BE2C (cell line): Measurements from ENCODE around the gene TRANK1.

Source experiments
- DNase-seq: peaks from one replicate; pipeline ENCODE4 v3.0.0-alpha.2; 2020
- H3K27me3 ChIP-seq: fragments of 250-450 bp; sonication (Bioruptor Pico); 2 replicates; pipeline ENCODE4 v1.5.1; 2020; ENCODE audit warnings: mild to moderate bottlenecking
- H3K36me3 ChIP-seq: fragments of 250-450 bp; sonication (Bioruptor Pico); 2 replicates; pipeline ENCODE4 v1.5.1; 2020; ENCODE audit warnings: mild to moderate bottlenecking
- H3K4me1 ChIP-seq: fragments of 250-450 bp; sonication (Bioruptor Pico); 2 replicates; pipeline ENCODE4 v1.5.1; 2020
- H3K4me3 ChIP-seq: 2 replicates; pipeline ENCODE4 v1.5.1; 2011; ENCODE audit warnings: low read depth, low read length
- H3K9me3 ChIP-seq: fragments of 250-450 bp; sonication (Bioruptor Pico); 2 replicates; pipeline ENCODE4 v1.5.1; 2020
- CTCF ChIP-seq: IDR thresholded peaks from 2 replicates; pipeline ENCODE4 v1.5.1; 2012; ENCODE audit warnings: mild to moderate bottlenecking, low read depth, low read length

Gene TRANK1

GRCh38 chr3:36877930-36878685, 66.7 kb downstream of the TRANK1 start:
- Histone ChIP-seq H3K4me3 (no peak overlapping the region), H3K27me3 (no peaks in the 10 kb centered on the region), H3K9me3 (no peaks in the 10 kb centered on the region), H3K36me3 (no peaks in the 10 kb centered on the region), H3K4me1 (no peaks in the 10 kb centered on the region)
- no peak for TF ChIP-seq CTCF
- no peak for DNase-seq

GRCh38 chr3:36876181-36876936, 68.5 kb downstream of the TRANK1 start:
- no peaks in the 10 kb centered on the region for H3K9me3 ChIP-seq
- no peaks in the 10 kb centered on the region for H3K4me1 ChIP-seq
- no peaks in the 10 kb centered on the region for H3K36me3 ChIP-seq
- DNase-seq: no peak
- TF ChIP-seq CTCF: no peak
- no peaks in the 10 kb centered on the region for H3K27me3 ChIP-seq
- H3K4me3 ChIP-seq: no peak overlapping the region

- no peak for DNase-seq
- Histone ChIP-seq H3K4me1 (no peaks in the 10 kb centered on the region), H3K27me3 (no peaks in the 10 kb centered on the region), H3K36me3 (no peaks in the 10 kb centered on the region), H3K4me3 (no peak overlapping the region), H3K9me3 (no peaks in the 10 kb centered on the region)
- TF ChIP-seq CTCF: no peak
These were observed 69.5 kb downstream of the TRANK1 start for GRCh38 chr3:36875397-36875796.

- Histone ChIP-seq H3K9me3 (no peaks in the 10 kb centered on the region), H3K27me3 (no peaks in the 10 kb centered on the region), H3K4me3 (no peak overlapping the region), H3K4me1 (no peaks in the 10 kb centered on the region), H3K36me3 (no peaks in the 10 kb centered on the region)
- no peak for TF ChIP-seq CTCF
- no peak for DNase-seq
These were observed 70.4 kb downstream of the TRANK1 start for GRCh38 chr3:36874424-36874823.

- peak; percentile 29; the same call in 1 of the 2 replicates for TF ChIP-seq CTCF
- no peaks in the 10 kb centered on the region for H3K4me1 ChIP-seq
- no peak overlapping the region for H3K4me3 ChIP-seq
- no peak for DNase-seq
- no peaks in the 10 kb centered on the region for H3K36me3 ChIP-seq
- no peaks in the 10 kb centered on the region for H3K27me3 ChIP-seq
- H3K9me3 ChIP-seq: no peaks in the 10 kb centered on the region
These were observed 73.3 kb downstream of the TRANK1 start for GRCh38 chr3:36871379-36872126.
